Hippocampal formation (tissue), 2 donors: ENCODE data around the gene UACA.
"Not testable (repeated sequence)": the region's sequence is repeated elsewhere in the genome, so short reads cannot be mapped to it uniquely, and the experiment has no call there.

ENCODE experiments used
- DNase-seq, 2 donors: peaks; one replicate each; lab custom pipeline; 2025; lab: John Stamatoyannopoulos, UW

The UACA gene, protein sequence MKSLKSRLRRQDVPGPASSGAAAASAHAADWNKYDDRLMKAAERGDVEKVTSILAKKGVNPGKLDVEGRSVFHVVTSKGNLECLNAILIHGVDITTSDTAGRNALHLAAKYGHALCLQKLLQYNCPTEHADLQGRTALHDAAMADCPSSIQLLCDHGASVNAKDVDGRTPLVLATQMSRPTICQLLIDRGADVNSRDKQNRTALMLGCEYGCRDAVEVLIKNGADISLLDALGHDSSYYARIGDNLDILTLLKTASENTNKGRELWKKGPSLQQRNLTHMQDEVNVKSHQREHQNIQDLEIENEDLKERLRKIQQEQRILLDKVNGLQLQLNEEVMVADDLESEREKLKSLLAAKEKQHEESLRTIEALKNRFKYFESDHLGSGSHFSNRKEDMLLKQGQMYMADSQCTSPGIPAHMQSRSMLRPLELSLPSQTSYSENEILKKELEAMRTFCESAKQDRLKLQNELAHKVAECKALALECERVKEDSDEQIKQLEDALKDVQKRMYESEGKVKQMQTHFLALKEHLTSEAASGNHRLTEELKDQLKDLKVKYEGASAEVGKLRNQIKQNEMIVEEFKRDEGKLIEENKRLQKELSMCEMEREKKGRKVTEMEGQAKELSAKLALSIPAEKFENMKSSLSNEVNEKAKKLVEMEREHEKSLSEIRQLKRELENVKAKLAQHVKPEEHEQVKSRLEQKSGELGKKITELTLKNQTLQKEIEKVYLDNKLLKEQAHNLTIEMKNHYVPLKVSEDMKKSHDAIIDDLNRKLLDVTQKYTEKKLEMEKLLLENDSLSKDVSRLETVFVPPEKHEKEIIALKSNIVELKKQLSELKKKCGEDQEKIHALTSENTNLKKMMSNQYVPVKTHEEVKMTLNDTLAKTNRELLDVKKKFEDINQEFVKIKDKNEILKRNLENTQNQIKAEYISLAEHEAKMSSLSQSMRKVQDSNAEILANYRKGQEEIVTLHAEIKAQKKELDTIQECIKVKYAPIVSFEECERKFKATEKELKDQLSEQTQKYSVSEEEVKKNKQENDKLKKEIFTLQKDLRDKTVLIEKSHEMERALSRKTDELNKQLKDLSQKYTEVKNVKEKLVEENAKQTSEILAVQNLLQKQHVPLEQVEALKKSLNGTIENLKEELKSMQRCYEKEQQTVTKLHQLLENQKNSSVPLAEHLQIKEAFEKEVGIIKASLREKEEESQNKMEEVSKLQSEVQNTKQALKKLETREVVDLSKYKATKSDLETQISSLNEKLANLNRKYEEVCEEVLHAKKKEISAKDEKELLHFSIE (N-terminal part only)

DNA sequence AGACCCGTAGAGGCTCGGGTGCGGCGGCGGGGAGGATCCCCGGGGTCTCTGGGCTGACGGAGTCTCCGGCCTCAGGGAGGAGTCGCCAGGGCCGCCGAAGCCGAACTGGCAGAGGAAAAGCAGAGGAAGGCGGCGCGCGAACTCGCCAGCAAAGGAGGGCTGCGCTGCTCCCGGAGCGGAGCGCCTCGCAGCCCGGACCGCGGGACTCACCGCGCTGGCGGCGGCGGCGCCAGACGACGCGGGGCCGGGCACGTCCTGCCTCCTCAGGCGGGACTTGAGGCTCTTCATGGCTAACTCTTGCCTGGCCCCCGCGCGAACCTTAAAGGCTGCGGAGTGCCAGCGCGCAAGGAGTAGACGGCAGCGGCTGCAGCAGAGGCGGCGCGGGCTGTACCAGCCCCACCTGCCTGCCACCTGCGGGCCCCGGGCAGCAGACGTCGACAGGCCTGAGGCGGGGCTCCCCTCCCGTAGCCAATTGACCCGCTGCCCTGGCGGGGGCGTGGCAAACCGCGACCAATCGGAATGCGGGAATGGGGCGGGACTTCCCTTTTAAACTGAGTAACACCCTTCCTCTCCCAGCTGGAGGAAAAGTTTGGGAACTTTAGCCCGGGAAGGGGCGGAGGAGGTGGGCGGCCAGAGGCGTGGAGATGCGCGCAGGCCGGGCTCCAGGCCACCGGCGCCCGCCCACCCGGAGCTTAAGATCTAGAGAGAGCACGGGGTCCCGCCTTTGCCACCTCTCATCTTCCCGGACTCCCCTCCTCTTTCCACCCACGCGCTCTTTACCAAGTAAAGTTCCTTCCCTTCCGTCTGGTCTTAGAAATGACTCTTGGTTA is at the start of gene UACA:
UACA (minus strand) TSS at position 439 of the 830 bp plus-strand sequence; CDS start at position 288, 151 bp downstream.
- DNase-seq: peak; percentile 90 to 95

DNA sequence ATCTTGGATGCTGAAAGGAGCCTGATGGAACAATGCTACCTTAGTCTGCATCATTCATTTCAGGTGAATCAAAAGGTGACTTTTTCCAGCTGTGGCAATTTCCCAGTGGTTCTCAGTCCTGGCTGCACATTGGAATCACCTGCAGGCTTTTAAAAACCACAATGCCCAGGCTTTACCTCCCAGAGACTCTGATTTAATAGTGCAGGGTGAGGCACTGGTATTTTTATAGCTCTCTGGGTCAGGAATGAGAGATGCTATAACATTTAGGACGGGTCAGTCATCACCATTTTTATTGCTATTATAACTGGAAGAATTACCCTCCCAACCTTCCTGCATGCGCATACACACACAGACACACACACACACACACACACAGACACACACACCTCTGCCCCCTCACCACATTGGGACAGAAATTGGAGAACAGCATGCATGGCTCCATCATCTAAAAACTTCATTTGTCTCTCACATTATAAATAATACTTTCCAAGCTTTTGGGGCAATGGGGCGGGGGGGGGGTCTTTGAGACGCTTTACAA is 49.5 kb upstream of the UACA start:
- no peak for DNase-seq

DNA sequence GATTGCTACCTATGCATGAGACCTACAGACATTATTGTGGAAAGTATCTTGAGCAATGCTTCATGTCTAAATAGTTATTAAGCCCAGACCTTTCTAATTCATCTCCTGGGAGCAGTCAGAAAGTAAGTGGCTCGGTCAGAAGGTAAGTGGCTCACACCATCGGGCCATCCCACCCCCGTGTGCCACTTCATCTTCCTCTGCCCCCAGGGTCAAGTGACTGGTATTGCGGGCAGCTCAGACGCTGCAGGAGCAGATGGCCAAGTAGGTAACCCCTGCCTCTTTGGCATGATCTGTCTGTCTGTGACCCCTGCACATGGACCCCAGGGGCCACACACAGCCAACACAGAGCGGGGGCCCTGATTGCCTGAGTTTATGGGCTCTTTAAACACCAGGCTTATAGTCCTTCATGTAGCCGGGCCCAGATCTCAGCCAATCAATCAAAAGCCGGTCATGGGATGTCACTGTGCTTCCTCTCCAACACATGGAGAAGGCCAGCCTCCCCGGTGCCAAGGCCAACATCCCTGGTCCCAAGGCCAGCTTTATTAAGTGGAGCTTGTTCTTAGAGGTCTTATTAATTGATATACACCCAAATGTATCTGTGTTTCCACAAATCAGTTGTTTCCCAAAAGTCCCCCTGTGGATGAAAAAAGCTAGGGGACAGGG is 47.7 kb upstream of the UACA start:
- no peak for DNase-seq

DNA sequence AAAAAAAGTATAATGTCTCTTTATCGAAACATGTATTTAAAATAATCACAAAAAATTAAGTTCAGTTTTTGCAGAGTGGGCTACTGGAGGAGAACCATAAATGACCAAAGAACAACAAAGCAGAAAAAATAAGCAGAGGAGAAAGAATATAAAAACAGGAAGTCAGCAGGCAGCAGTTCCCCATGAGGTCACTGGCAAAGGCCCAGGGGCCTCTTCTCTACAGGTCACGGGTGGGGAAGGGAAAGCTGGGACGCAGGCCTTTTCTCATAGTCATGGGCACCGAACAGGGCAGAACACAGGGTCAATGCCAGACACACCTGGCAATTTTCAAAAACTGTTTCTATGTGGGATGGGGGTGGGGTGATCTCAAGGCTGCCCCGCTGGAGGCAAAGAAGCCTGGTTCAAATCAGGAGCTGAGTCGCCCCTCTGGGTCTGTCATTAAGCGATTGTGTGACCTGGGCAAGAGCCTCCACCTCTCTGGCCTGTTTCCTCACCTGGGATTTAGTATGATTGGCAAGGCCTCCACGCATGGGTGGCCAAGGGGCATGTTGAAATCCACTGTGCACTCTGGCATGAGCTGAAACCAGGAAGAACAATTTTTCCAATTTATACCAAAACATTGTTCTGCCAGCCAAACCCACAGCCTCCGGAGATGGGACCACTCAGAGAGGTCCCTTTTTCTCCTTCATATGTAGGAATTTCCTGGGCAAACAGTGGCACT is 43.8 kb upstream of the UACA start:
- peak in 1 of 2 donors; percentile 27 for DNase-seq

DNA sequence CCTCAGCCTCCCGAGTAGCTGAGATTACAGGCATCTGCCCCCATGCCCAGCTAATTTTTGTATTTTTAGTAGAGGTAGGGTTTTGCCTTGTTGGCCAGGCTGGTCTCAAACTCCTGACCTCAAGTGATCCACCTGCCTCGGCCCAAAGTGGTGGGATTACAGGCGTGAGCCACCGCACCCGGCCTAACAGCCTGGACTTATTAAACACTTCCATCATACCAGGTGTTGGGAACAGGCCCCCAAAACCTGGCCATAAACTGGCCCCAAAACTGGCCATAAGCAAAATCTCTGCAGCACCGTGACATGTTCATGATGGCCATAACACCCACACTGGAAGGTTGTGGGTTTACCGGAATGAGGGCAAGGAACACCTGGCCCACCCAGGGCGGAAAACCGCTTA is 41.0 kb upstream of the UACA start:
- not testable (repeated sequence) for DNase-seq

DNA sequence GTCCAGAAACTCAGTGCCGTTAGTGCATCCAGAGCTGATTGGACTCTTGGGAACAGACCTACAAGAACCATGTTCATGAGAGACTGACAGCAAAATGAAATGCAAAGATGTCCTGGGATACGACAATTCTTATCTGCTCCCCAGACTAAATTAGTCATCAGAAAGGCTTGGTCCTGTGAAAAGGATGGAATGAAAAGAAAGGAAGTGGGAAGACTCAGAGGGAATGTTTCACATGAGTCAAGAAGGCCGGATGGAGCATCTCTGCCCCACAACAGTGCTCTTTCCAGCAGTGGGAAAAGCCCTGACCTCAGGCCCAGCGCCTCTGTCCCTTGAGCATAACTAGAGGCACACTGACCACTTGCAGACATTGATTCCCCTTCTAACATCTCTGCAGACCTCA is 39.3 kb upstream of the UACA start:
- DNase-seq: no peak

DNA sequence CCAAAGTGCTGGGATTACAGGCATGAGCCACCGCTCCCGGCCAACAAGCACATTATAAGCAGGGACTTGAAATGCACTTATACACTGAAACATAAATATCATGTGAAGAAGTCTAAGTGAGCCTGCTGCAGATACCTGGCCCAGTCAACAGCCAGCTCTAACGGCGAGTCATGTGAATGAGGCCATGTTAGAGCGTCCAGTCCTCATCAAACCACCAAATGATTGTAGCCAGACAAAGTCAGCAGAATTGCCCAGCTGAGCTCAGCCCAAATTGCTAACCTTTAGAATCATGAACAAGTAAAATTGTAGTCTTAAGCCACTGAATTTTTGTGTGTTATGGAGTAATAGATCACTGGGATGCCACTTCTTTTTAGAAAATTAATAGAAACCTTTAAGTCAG is 37.8 kb upstream of the UACA start:
- no peak for DNase-seq

DNA sequence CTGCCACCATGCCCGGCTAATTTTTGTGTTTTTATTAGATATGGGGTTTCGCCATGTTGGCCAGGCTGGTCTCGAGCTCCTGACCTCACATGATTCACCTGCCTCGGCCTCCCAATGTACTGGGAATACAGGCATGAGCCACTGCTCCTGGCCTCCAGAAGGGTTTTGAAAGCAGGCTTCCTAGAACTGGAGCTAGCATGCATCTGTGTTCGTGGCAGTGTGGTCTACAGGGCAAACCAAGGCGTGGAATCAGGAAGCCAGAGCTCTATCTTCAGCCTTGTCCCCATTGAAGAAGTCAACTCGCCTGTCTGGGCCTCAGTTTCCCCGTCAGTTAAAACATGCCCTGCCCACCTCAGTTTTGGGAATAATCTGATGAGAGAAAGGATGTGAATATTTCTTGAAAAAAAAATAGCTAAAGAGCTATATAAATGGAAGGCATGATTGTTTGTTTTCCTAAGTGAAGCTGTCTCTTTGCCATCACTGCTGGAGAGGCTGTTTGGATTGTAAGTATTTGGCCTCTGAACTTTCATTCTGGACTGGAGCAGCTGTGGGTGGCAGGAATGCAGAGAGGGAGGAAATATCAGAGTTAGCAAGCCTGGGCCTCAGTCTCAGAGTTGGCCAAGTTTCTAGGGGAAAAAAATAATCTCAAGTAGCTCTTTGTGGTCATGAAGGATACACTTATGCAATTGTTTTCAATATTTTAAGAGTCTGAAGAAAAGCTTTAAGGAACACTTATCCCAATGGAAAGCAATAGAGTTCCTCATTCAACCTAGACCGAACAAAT is 36.5 kb upstream of the UACA start:
- DNase-seq: no peak

DNA sequence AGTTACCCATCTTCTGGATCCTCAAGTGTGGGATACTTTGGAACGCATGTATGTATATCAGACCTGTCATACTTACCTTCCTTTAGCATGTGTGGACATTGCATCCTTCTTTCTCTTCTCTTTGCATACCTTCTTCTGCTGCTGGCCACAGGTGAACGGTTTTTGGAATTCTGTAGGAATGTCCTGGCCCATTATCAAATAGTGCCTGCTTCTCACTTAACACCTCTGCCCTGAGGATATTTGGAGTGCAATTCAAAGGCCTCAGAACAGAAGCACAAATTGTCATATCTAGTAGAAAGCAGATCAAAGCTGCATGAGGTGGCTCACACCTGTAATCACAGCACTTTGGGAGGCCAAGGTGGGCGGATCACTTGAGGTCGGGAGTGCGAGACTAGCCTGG is 34.1 kb upstream of the UACA start:
- DNase-seq: no peak

DNA sequence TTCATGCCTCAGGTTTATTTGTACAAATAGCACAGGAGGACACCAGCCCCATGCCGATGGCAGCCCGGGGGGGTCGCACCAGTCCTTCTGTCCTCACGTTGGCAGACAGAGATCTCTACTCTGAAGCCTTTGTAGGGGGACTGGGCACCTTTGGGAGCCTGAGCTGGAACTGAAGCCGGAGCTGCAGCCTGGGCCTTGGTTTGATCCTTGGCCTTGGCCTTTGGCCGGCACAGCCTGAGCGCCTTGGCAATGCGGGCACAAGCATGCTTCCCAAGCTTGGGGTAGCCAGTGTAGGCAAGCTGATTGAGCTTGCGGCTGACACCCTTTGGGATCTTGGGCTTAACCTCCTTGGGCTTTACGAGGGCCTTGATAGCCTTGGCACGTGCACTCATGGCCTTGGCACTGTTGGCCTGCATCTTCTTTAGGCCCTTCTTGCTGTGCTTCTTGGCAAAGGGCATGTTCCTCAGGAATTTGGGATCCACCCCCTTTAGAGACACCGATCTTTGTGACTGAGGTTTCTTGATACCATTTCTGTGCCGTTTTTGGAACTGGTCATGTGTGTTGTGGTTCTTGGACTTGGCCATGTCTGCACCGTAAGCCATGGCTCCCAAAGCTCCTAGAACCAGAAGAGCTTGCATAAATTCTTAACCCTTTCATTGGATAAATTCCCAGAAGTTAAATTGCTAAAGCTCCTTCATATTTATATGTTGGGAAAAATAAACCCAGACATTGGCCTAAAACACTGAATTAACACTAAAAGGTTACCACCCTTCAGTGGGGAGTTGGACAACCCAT is 33.4 kb upstream of the UACA start:
- no peak for DNase-seq

DNA sequence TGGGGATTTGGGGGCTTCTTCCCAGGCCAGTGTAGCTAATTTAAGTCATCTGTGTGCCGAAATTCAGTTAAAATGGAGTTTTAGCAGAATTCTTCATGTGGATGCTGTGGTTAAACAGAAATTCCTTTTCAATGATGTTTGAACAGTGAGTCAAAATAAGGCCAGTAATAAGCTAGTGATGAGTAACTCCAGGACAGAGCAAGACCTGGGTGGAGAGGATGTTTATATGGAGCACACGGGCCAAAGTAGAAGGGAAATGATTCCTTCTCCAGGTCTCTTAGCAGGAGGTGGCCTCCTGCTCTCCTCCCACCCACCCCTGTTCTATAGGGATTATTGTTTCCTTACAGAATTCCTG is 31.9 kb upstream of the UACA start:
- no peak for DNase-seq

DNA sequence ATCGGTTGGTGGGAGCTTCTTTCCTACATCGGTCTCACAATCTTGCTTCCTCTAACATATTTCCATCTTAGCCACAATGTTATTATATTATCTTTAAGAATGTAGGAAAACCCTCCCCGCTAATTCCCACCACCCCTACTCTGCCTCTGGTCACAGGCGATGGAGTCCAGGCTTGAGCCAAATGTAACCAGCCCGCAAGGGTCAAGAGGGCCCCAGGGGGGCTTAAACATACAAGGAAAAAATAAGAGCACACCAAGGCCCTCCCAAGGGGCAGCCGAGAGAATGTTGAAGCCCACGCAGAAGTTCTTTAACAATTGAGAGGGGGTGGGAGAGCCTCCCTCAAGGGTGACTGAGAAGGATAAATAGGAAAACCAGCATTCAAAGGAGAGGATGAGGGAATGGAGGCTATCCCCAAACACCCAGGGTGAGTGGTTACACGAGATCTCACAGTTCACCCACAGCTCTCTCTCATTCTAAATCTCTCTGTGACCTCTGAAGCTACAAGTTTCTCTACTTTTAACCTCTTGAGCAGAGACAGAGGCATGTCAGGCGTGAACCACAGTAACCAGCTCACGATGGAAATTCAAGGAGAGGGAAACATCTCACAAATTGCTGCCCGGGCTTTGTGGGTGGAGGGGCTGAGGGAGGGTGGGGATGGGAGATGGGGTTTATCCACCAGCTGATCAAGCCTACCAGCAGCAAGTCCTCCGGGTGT is 31.4 kb upstream of the UACA start:
- no peak for DNase-seq

DNA sequence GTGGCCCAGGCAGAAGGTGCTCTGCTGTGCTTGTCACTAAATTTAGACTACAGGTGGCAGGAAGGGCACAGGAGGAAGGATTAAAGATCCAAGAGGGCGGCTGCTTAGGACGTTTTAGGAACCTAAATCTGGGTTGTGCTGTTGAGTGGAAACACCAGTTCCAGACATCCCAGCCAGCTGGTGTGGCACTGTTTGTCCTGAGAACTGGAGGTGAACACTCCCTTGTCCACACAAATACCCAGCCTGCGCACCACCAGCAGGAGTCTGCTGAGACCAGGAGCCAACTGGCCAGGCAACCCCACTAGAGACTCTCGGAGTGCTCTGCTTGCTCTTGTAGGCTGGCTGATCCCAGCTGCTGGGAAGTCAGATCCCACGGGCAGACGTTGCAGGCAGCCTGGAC is 30.3 kb upstream of the UACA start:
- no peak for DNase-seq

DNA sequence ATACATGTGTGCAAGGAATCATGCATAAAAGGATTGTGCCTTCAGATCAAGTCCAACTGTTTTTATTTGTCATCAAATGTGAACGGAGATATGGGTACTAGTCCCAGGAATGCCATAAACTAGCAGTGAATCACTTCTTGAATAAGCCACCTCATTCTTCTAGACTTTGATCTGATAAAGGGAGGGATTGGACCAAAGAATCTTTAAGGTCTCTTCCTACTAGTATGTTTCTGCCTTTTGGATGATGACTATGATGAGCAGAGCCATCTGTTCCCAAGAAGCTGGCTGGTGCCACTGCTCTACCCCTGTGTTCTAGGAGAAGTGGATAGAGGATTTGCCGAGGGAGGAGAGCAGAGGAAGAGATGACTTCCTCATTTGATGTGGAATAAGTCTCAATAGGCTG is 28.8 kb upstream of the UACA start:
- DNase-seq: no peak

DNA sequence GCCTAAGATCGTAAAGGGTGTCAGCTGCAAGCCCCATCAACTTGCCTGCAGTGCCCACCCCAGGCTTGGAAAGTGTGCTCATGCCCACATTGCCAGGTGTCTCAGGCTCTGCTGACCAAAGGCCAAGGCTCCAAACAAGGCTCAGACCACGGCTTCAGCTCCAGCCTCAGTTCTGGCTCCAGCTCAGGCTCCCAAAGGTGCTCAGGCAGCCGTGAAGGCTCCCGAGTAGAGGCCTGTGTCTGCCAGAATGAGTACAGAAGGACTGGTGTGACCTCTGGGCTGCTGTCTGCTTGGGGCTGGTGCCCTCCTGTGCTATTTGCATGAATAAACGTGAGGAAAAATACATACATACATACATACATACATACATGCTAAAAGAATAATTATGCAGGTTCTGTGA is 27.9 kb upstream of the UACA start:
- no peak for DNase-seq

DNA sequence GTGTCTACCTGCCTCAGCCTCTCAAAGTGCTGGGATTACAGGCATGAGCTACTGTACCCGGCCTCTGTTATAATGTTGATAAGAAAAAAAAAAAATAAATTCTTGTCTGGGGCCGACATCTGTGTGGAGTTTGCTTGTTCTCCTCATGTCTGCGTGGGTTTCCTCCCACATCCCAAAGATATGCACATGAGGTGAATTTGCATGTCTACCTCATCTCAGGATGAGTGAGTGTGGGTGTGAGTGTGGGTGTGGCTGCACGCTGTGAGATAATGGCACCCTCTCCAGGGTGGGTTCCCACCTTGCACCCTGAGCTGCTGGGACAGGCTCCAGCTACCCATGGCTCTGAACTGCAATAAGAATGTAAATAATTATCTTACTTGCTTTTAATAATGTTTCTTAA is 25.9 kb upstream of the UACA start:
- DNase-seq: no peak
